Spleen (tissue), 11 donors: ENCODE measurements around the gene ABCB9. TPM values are rescaled to one million over a fixed set of nuclear protein-coding genes. Genes with fewer than 3 reads are reported as not detected.

Source experiments
- DNase-seq: peaks from one replicate; pipeline ENCODE4 v3.0.0-alpha.2; 2020
- H3K27ac ChIP-seq, 8 donors: fragments of 200-600 bp; sonication (generic) in 7 of 8; 1 replicate in 4 of 8; 2 replicates in 4 of 8; pipeline versions ENCODE4 v1.5.0 to v1.8.0; 2016 to 2021; ENCODE audit warnings: inconsistent platforms in 4 of 8, mild to moderate bottlenecking in 4 of 8, moderate library complexity in 1 of 8
- H3K27me3 ChIP-seq, 7 donors: fragments of 200-600 bp; sonication (generic) in 6 of 7; replicated peaks in 1 of 7; 1 replicate in 4 of 7; 2 replicates in 3 of 7; pipeline versions ENCODE4 v1.5.0 to v1.8.0; 2016 to 2021; ENCODE audit warnings: inconsistent platforms in 3 of 7, mild to moderate bottlenecking in 1 of 7
- H3K36me3 ChIP-seq, 6 donors: fragments of 200-600 bp; sonication (generic) in 5 of 6; 1 replicate in 4 of 6; 2 replicates in 2 of 6; pipeline versions ENCODE4 v1.5.0 to v1.8.0; 2016 to 2021; ENCODE audit warnings: inconsistent platforms in 2 of 6
- H3K4me1 ChIP-seq, 6 donors: fragments of 200-600 bp; sonication (generic) in 5 of 6; 1 replicate in 3 of 6; 2 replicates in 3 of 6; pipeline versions ENCODE4 v1.5.0 to v1.8.0; 2016 to 2021; ENCODE audit warnings: inconsistent platforms in 3 of 6
- H3K4me3 ChIP-seq, 8 donors: fragments of 200-600 bp; sonication (generic) in 7 of 8; 1 replicate in 4 of 8; 2 replicates in 4 of 8; pipeline versions ENCODE4 v1.5.0 to v1.8.0; 2016 to 2021; ENCODE audit warnings: inconsistent platforms in 4 of 8, mild to moderate bottlenecking in 4 of 8, moderate library complexity in 2 of 8
- H3K9me3 ChIP-seq, 8 donors: fragments of 200-600 bp; sonication (generic) in 7 of 8; 1 replicate in 4 of 8; 2 replicates in 4 of 8; pipeline versions ENCODE4 v1.5.0 to v1.8.0; 2016 to 2021; ENCODE audit warnings: inconsistent platforms in 4 of 8
- CTCF ChIP-seq, 11 experiments: fragments of 200-600 bp in 7 of 11; fragments of 450-650 bp in 4 of 11; sonication (generic) in 4 of 11; IDR thresholded peaks in 8 of 11; conservative IDR thresholded peaks in 3 of 11; 1 replicate in 7 of 11; 2 replicates in 4 of 11; pipeline versions ENCODE4 v1.4.0 to v1.8.0; 2016 to 2021; ENCODE audit warnings: antibody characterized with exemption in 11 of 11, inconsistent platforms in 4 of 11, mild to moderate bottlenecking in 1 of 11
- POLR2A ChIP-seq, 3 donors: fragments of 450-650 bp; IDR thresholded peaks; one replicate each; pipeline ENCODE4 v1.5.1; 2017; ENCODE audit warnings: antibody characterized with exemption in 3 of 3, mild to moderate bottlenecking in 1 of 3
- POLR2AphosphoS5 ChIP-seq, 3 donors: sonication (generic); formaldehyde crosslinking; IDR thresholded peaks; one replicate each; pipeline ENCODE4 v1.5.1; 2017; ENCODE audit warnings: antibody characterized with exemption in 3 of 3
- WGBS, 5 donors: extraction: QIAGEN DNeasy Blood & Tissue Kit in 3 of 5; methylation state at CpG; one replicate each; pipeline versions ENCODE4 v1.1.5 to v1.1.7; 2013 to 2018; 5-methylcytosine and 5-hydroxymethylcytosine counted together
- intact Hi-C: fragments of 100-400 bp; cut with DNase I; formaldehyde crosslinking; loops from one replicate; pipeline ENCODE4 v1.15.0; 2023; ENCODE audit warnings: low total_unique reads
- polyA plus RNA-seq, 3 donors: library from polyadenylated mRNA; stranded (reverse); fragments of 200-250 nt; gene quantifications; one replicate each; pipeline ENCODE4 v1.2.1, GENCODE V29; 2013
- total RNA-seq, 7 donors: library from RNA; depleted of rRNA in 3 of 7; stranded (reverse); fragments of >200 nt in 3 of 7; fragmentation: NEBNext Ultra II Directional in 4 of 7; extraction: Animal tissue kit (Norgen Biotek cat#: 25700) in 4 of 7; gene quantifications; one replicate each; pipeline versions ENCODE4 v1.1.0 to v1.2.1, GENCODE V29; 2016 to 2021
- donor health status: healthy with polysubstance abuse.
- donor health status: DM: no; HTN: no; CAD: no; lungs with moderate emphysema.
- donor health status: DM: no; HTN: no; CAD: no.
- donor health status: Bipolar disorder and iron deficiency.
- donor health status: healthy.
- donor health status: DM: no; HTN: no; CAD: no.
- donor health status: DM: yes; HTN: yes; CAD: no.

ABCB9 gene
- total and polyA plus RNA-seq, 10 donors: 1.5 to 6.2 (median 4.5) TPM

GRCh38 chr12:122995503-122996187, 29.4 kb upstream of the ABCB9 start:
- no peak overlapping the region for H3K4me3 ChIP-seq
- no peaks in the 10 kb centered on the region for H3K27me3 ChIP-seq
- peaks cover 0 to 6% (median 0%) of the 10 kb centered on the region in 6 donors for H3K4me1 ChIP-seq
- no peaks in the 10 kb centered on the region for H3K9me3 ChIP-seq
- peaks cover 0 to 45% (median 5%) of the 10 kb centered on the region in 6 donors for H3K36me3 ChIP-seq
- WGBS, 5 donors: 68 to 92% (median 88%) methylated on average over 17 to 20 of the region's 20 CpGs
- no peak overlapping the region for H3K27ac ChIP-seq
- intact Hi-C loops: no loop called here
- DNase-seq: peak; percentile 56
- TF ChIP-seq POLR2A (IDR thresholded peaks at IDR 0.05): no peak
- peak; percentile 18 to 79 (median 75) for TF ChIP-seq POLR2AphosphoS5 (IDR thresholded peaks at IDR 0.05)
- no peak for TF ChIP-seq CTCF (IDR thresholded peaks at IDR 0.05 in 8 of 11, conservative IDR thresholded peaks at IDR 0.05 in 3 of 11)

- DNase-seq: peak; percentile 62
- H3K9me3 ChIP-seq: no peaks in the 10 kb centered on the region
- intact Hi-C loops: no loop called here
- no peak overlapping the region for H3K27ac ChIP-seq
- peaks cover 0 to 45% (median 5%) of the 10 kb centered on the region in 6 donors for H3K36me3 ChIP-seq
- H3K4me1 ChIP-seq: peaks cover 0 to 6% (median 0%) of the 10 kb centered on the region in 6 donors
- H3K4me3 ChIP-seq: no peak overlapping the region
- H3K27me3 ChIP-seq: no peaks in the 10 kb centered on the region
- WGBS, 5 donors: 90 to 96% (median 94%) methylated on average over 10 to 13 of the region's 13 CpGs
- TF ChIP-seq POLR2AphosphoS5 (IDR thresholded peaks at IDR 0.05) (no peak), CTCF (IDR thresholded peaks at IDR 0.05 in 8 of 11, conservative IDR thresholded peaks at IDR 0.05 in 3 of 11) (no peak), POLR2A (IDR thresholded peaks at IDR 0.05) (no peak)
Measured at GRCh38 chr12:122994781-122995502, 28.7 kb upstream of the ABCB9 start.

GRCh38 chr12:122994140-122994675, 27.9 kb upstream of the ABCB9 start:
- Histone ChIP-seq H3K36me3 (peaks cover 0 to 45% (median 3%) of the 10 kb centered on the region in 6 donors), H3K4me1 (peaks cover 0 to 6% (median 0%) of the 10 kb centered on the region in 6 donors), H3K27ac (no peak overlapping the region), H3K27me3 (no peaks in the 10 kb centered on the region), H3K9me3 (no peaks in the 10 kb centered on the region), H3K4me3 (no peak overlapping the region)
- intact Hi-C loops: no loop called here
- WGBS, 5 donors: 93 to 99% (median 97%) methylated on average over 8 to 10 of the region's 10 CpGs
- TF ChIP-seq POLR2A (IDR thresholded peaks at IDR 0.05) (no peak), CTCF (IDR thresholded peaks at IDR 0.05 in 8 of 11, conservative IDR thresholded peaks at IDR 0.05 in 3 of 11) (no peak), POLR2AphosphoS5 (IDR thresholded peaks at IDR 0.05) (no peak)
- no peak for DNase-seq

GRCh38 chr12:122992386-122992785, 26.1 kb upstream of the ABCB9 start:
- WGBS, 5 donors: 85 to 92% (median 91%) methylated on average over 18 to 19 of the region's 19 CpGs
- Histone ChIP-seq H3K9me3 (no peaks in the 10 kb centered on the region), H3K4me3 (no peak overlapping the region), H3K4me1 (peaks cover 0 to 6% (median 0%) of the 10 kb centered on the region in 6 donors), H3K36me3 (peaks cover 0 to 58% (median 12%) of the 10 kb centered on the region in 6 donors), H3K27me3 (no peaks in the 10 kb centered on the region), H3K27ac (no peak overlapping the region)
- peak; percentile 69 for DNase-seq
- intact Hi-C loops: no loop called here
- TF ChIP-seq CTCF (IDR thresholded peaks at IDR 0.05 in 8 of 11, conservative IDR thresholded peaks at IDR 0.05 in 3 of 11): no peak
- no peak for TF ChIP-seq POLR2A (IDR thresholded peaks at IDR 0.05)
- TF ChIP-seq POLR2AphosphoS5 (IDR thresholded peaks at IDR 0.05): no peak
